HG02588 (cell line): ENCODE data around the gene SFXN1.
"Not testable (repeated sequence)": the region's sequence is repeated elsewhere in the genome, so short reads cannot be mapped to it uniquely, and the experiment has no call there.

ENCODE experiments used
- ATAC-seq: cut with Tn5 transposase; IDR thresholded peaks from one replicate; pipeline ENCODE4 v1.9.1; 2021; ENCODE audit warnings: mild to moderate bottlenecking, moderate library complexity; ENCODE audit not compliant: unreplicated experiment

The SFXN1 gene

DNA sequence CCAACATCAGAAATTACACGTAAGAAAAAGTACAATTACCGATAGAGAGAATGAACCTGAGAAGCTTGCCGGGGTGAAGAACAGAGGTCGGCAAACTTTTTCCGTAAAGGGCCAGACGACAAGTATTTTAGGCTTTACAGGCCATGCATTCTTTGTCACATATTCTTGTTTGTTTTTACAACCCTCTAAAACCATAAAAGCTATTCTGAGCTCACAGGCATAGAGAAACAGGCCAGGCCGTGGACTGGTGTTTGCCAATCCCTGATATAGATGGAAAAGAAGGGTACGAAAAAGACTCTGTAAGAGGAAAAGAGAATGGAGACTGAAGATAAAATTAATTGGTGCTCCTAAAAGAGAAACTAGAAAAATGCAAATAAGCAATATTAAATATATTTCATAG is 15.4 kb downstream of the SFXN1 start:
- no peak for ATAC-seq

DNA sequence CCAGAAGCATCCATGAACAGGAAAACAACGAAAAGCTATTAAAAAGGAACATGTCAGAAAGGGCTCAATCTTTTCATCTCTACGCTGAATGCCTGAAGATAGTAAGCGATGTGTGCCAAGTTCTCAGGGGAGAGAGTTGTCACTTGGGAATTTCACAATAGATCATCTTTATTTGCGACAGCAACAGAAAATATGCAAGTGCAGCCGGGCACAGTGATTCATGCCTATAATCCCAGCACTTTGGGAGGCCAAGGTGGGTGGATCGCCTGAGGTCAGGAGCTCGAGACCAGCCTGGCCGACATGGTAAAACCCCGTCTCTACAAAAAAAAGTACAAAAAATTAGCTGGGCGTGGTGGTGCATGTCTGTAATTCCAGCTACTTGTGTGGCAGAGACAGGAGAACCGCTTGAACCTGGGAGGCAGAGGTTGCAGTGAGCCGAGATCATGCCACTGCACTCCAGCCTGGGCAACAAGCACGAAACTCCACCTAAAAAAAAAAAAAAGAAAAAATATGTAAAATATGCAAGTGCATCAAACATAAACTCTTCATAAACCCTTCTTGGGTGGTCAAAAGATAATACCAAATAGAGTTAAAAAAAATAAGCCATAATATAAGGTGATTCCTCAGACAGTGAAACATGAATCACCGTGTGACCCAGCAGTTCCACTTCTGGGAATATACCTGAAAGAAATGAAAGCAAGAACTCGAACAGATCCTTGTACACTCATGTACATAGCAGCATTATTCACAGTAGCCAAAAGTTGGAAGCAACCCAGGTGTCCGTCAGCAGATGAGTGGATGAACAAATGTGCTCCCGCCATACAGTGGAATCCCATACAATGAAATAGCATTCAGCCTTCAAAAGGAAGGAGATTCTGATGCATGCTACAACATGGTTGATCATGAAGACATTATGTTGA is 16.2 kb downstream of the SFXN1 start:
- no peak for ATAC-seq

DNA sequence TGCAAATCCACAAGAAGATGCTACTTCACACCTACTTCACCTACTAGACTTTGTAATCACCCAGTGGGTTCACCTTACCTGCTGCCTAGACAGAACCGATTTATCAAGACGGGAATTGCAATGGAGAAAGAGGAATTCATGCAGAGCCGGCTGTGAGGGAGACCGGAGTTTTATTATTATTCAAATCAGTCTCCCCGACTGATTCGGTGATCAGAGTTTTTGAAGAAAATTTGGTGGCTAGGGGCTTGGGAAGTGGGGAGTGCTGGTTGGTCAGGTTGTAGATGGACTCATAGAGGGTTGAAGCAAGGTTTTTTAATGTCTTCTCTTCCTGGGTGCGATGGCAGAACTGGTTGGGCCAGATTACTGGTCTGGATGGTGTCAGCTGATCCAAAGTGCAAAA is 23.4 kb downstream of the SFXN1 start:
- no peak for ATAC-seq

DNA sequence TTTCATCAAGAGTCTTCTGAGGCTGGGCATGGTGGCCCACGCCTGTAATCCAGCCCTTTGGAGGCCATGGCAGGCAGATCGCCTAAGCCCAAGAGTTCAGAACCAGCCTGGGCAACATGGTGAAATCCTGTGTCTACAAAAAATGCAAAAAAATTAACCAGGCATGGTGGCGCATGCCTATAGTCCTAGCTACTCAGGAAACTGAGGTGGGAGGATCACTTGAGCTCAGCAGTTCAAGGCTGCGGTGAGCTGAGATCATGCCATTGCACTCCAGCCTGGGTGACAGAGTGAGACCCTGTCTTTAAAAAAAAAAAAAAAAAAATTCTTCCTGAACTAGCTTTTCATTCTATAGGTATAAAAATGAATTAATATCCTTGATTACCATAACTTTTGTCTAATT is 29.3 kb downstream of the SFXN1 start:
- not testable (repeated sequence) for ATAC-seq

DNA sequence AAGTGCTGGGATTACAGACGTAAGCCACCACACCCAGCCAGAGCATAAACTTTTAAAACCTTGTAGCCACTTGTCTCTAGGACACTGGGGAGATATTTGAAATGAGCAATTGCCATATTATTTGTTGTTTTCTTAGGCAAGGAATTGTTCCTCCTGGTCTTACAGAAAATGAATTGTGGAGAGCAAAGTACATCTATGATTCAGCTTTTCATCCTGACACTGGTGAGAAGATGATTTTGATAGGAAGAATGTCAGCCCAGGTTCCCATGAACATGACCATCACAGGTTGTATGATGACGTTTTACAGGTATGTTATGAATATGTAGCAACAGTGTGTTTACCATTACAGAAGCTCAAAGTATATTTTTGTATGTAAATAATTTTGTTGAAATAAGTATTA is 30.5 kb downstream of the SFXN1 start:
- ATAC-seq, result no peak

DNA sequence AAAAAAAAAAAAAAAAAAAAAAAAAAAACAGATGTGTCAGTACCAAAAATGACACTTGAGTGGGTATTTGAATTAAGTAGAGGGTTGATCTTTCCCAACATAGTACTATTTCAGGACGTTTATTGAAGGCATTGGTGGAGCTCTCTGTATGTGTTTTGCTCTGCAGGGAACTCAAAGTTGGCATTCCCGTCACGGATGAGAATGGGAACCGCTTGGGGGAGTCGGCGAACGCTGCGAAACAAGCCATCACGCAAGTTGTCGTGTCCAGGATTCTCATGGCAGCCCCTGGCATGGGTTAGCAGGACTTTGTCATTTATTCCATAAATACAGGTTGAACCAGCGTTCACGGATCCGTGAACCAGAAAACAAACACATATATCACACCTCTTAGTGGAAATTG is 34.9 kb downstream of the SFXN1 start:
- no peak for ATAC-seq

DNA sequence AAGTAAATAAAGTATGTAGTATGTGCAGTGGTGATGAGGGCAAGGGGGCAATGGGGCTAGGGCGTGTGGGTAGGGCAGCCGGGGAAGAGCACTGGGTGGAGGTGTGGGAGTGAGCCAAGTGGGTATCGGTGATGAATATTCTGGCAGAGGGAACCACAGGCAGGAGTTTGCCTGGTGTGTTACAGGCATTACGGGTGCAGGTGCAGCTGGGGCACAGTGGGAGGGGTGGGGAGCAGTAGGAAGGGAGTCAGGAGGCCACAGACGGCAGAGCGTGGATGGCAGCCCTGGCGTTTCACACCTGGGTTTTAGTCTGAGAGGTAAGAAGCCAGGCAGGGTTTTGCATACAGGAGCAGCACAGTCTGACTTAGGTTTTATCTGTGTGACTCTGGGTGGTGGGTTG is 35.4 kb downstream of the SFXN1 start:
- no peak for ATAC-seq

DNA sequence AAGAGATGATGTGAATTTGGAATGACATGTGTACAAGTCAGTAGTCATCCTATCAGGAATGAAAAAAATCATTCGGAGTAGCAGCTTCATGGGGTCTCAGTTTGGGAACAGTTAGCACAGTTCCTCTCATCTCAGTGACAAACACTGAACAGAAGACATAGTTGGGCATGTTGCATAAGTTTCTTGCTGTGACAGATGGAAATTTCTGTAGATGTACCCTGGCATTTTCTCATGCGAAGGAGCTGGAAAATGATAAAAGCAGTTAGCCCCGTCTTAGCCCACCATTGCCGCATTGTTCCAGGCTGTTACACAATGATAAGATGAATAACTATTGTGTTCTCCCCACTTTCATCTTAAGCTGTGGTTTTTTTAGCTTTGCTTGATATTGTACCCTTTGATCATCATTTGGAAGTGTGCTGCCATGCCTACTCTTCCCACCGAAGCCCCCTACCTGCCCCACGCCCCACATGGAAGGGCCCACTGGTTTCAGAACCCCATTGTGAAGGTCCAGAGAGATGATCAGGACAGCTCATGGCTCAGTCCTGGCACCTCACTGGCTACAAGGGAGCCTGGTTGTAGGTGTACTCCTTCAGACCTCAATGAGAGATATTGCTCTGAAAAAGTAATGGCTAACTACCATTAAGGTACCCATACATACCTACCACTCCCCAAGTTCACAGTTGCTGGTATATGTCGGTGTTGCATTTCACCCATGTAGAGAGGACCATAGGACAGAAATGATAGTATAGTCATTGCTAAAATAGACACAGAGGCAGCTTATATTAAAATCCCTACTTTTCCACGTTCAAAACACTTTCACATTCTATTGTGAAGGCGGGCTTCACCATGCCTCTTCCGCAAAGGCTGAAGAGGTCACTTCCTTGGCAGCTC is 38.8 kb downstream of the SFXN1 start:
- no peak for ATAC-seq

DNA sequence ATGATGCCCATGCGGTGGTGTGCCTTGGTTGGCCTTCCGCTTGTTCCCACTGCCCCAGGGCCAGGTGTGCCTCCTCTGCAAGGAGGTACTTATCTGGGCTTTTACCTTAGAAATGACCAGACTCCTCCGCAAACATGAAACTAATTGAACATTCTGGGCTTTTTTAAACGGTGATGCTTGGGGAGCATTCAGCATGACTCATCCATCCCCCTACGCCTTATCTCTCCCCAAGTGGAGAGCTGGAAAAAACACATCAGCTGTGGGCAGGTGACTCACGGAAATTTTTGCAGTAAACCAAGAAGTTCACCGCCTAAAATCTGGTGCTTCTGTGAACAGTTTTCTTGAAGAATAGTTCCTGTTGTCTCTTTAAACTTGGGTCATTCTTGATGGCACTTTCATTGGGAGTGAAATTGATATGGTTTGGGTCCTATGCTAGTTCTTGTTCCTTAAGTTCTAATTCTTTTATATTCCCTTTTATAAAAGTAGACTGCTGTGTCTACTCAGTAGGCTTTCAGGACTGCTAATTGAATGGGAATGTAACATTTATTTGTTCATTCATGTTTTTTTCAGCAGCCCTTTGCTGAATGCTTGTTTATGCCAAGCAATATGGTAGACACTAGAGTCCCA is 39.6 kb downstream of the SFXN1 start:
- ATAC-seq, result no peak

DNA sequence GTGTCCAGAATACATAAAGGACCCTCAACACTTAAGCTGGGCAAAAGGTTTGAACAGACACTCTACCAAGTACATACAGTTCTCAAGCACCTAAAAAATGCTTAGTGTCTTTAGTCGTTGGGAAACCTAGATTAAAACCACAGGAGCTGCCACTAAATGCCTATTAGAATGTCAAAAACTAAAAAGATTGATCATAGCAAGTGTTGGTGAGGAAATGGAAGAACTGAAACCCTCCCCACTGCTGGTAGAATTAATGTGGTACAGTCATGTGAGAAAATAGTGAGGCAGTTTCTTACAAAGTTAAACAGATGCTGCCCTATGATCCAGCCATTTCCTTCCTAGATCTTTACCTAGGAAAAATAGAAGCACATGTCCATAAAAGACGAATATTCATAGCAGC is 40.6 kb downstream of the SFXN1 start:
- ATAC-seq, result no peak

DNA sequence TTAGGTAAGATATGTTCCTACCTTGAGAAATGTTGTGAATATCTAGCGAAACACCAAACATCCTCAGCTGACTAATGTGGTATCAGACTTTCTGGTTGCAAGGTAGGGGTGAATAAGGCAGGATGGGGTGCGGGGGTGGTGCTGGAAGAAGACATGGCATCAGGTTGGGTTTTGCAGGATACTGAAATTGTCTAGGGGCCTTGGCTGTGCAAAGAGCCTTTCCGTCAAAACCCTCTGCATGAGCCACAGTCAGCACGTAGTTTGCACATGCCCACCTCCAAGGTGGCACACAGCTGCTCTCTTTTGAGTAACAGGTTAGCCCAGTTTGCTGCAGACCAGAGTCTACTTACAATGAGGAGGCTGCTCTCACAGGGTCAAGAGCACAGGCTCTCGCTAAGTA is 42.0 kb downstream of the SFXN1 start:
- ATAC-seq, result no peak

DNA sequence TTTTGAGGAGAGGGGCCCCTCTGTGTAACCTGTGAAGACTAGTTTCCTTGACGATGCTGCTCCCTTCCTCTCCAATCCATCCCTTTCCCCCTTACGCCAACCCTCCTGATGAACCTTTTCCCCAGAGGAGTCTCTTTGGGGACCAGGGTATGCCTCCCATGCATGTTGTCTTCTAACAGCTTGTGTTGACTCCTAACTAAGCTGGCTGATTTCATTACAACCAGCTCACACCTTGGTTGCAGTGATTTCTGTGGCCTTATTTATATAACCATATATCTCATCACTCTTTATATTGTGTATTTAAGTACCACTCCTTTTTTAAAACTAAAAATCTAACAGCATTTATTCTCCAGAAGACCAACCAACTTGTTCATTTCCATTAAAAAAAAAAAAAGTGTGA is 42.5 kb downstream of the SFXN1 start:
- ATAC-seq, result no peak

DNA sequence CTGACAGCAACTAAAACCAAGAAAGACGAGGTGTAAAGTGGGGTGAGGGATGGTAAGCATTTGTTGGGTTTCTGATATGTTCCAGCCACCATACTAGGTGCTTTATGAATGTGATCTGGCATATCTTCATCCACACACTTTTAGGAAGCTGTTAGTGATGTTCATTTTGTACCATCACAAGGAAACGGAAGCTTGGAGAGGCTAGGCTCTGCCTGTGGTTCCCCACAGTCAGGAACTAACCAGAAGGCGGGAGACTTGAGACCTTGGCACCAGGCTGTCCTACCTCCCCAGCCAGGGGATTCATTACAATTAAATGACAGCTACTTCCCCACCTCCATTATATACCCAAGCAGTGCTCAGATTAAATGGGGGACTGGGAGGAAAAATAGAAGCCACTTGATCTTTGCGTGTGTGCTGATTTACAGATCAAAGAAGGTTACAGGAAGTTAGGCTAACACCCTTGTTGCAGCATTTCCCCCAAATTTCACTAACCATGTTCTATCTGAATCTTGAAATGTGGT is 43.0 kb downstream of the SFXN1 start:
- no peak for ATAC-seq

DNA sequence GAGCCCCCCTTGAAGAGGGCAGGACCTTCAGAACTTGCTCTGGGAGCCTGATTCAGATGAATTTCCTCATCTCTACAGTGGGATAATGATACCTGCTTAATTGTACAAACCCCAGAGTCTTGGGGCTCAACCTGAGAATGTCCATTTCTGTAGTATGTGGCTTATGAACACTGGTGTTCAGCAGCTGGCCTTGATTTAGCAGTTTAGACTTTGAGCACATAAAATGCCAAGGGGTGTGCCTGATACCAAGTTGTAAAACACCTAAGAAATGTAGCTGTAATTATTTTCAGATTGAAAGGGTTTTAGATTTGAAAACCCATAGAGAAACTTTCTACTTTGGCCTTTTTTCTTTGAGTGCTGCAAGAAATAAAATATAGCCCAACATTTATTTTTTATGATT is 44.9 kb downstream of the SFXN1 start:
- ATAC-seq, result no peak

DNA sequence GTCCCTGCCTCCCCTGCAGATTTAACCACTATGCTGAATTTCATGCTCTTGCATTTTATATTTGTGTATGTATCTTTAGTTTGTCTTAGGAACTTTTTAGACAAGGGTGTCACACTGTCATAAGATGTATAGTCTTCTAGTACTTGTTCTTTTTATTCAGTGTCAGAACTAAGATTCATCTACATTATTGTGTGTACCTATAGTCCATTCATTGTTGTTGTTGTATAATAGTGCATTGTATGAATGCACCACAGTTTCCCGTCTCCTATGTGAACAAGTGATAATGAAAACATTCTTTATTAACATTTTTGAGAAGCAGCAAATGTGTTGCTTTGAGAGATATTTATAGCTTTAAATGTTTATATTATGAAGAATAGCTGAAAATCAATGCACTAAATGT is 45.9 kb downstream of the SFXN1 start:
- ATAC-seq, result no peak

DNA sequence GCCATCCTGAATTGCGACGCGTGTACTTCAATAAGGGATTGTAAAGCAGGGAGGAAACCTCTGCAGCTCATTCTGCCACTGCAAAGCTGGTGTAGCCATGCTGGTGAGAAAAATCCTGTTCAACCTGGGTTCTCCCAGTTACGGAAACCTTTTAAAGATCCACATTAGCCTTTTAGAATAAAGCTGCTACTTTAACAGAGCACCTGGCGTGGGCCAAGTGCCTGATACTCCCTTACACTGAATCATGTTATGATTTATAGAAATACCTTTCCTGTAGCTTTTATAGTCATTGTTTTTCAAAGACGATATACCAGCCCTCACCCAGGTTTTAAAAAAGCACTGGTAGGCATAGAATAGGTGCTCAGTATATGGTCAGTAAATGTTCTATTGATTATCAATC is 48.3 kb downstream of the SFXN1 start:
- no peak for ATAC-seq

DNA sequence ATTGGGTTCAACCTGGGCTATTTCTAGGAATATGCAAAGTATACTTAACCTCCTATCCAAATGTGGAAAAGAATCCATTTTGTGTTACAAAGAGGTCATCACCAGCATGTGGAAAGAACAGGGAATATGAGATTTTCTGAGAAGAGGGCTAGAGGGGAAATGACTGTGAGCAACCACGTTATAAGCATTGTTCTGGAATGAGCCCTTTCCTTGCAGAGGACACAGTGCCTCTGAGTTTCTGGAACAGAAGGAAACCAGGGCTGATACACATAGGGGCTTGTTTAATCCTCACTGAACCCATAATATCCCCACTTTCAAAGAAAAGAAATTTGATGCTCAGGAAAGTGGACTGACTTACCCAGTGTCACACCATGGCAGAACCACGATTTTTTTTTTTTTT is 53.0 kb downstream of the SFXN1 start:
- ATAC-seq, result no peak

DNA sequence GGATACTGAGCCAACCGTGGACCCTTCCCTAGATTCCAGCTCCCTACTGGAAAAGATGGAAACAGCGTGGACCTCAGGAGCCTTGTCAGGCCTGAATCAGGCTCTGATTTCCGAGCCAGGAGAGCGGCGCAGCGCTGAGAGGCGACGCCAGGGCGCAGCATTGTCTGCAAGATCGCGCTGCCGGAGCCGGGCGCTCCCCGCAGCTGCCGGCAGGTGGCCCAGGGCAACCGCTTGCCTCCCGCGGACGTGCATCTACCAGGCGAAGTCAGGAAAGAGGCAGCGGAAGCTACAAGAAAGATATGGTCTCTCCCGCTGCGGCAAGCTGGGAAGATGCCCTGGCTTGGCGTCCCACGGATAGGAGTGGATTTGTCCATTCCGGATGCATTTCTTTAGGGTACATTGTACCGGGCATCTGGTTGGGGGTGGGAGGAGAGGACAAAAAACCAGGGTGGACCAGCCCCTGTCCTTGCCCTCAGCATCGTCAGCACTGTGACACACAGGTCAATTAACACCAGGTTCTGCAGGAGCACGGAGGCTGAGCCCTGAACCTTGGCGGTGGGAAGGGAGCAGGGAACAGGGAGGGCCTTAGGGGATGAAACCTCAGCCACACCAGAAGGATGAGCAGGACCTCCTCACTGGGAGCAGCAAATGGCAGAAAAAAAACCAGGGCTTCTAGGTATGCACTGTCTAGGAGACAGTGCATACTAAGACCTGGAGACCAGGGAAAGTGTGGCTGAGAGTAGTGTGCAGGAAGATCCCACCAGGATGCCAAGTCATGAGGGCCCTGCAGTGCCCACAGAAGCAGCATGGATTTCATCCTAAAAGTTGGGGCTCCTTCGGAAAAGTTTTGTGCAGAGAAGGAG is 55.9 kb downstream of the SFXN1 start:
- peak; percentile 95 for ATAC-seq

DNA sequence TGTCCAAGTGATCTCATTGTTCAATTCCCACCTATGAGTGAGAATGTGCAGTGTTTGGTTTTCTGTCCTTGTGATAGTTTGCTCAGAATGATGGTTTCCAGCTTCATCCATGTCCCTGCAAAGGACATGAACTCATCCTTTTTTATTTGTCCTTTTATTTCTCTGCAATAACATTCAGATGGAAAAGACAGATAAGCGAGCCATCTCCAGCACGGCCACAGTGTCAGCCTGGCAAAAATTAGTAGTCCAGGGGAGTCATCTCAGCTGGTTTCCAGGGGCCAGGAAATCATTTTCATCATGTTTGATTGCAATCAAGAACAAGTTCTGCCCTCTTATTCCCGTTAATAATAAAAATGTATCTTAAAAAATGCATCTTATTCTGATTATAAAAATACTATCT is 57.0 kb downstream of the SFXN1 start:
- ATAC-seq, result not testable (repeated sequence)

DNA sequence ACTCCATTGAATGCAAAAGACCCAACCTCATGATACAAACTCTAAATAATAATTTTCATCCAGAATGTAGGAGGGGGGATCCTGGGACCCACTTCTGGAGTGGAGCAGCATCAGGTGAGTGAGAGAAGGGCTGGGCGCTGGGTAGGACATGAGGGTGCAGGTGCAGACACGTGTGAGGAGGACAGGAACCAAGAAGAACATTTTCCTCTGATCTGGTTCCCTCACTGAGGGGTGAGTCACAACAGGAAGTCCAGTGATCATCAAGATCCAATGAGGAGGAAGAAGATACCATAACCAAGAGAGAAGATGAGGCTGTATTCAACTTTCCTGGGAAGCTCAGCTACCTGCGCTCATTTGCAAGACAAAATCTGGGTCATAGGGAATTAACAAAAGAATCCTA is 57.4 kb downstream of the SFXN1 start:
- ATAC-seq, result no peak
